ENCODE results near the gene KLHL29. TPM values are rescaled to one million over a fixed set of nuclear protein-coding genes. Genes with fewer than 3 reads are reported as not detected.

KLHL29 gene
- total RNA-seq, 2 experiments from 2014 or later, result 0.15 to 0.21 TPM

- ChIA-PET POLR2A (no interaction called here), CTCF (no interaction called here)
These were observed 210.0 kb downstream of the KLHL29 start for GRCh38 chr2:23595021-23595420.

GRCh38 chr2:23595601-23596251 lies 210.7 kb downstream of the KLHL29 start:
- ChIA-PET CTCF (no interaction called here), POLR2A (no interaction called here)

GRCh38 chr2:23596316-23596885 lies 211.4 kb downstream of the KLHL29 start:
- CTCF ChIA-PET, result interaction anchor here (0.7 kb wide), 1 partner anchor 293 kb away, joined by 3 read pairs; no protein-coding TSS in a partner anchor
- POLR2A ChIA-PET, result no interaction called here

- ChIA-PET POLR2A (no interaction called here), CTCF (no interaction called here)
These were observed 212.7 kb downstream of the KLHL29 start for GRCh38 chr2:23597687-23598086.

- CTCF ChIA-PET, result no interaction called here
- POLR2A ChIA-PET, result no interaction called here
These were observed 214.0 kb downstream of the KLHL29 start for GRCh38 chr2:23599006-23599405.

- ChIA-PET POLR2A (no interaction called here), CTCF (no interaction called here)
These were observed 214.7 kb downstream of the KLHL29 start for GRCh38 chr2:23599667-23600066.

GRCh38 chr2:23600346-23600745 lies 215.4 kb downstream of the KLHL29 start:
- ChIA-PET CTCF (interaction anchor here (1.2 kb wide), 1 partner anchor 8 kb away, joined by 3 read pairs; no protein-coding TSS in a partner anchor), POLR2A (no interaction called here)

- ChIA-PET CTCF (interaction anchor here (1.2 kb wide), 1 partner anchor 9 kb away, joined by 3 read pairs; no protein-coding TSS in a partner anchor), POLR2A (no interaction called here)
These were observed 216.5 kb downstream of the KLHL29 start for GRCh38 chr2:23601301-23601965.

GRCh38 chr2:23602116-23602515 lies 217.1 kb downstream of the KLHL29 start:
- ChIA-PET CTCF (no interaction called here), POLR2A (no interaction called here)

- CTCF ChIA-PET, result no interaction called here
- POLR2A ChIA-PET, result no interaction called here
These were observed 218.2 kb downstream of the KLHL29 start for GRCh38 chr2:23603156-23603555.

GRCh38 chr2:23603581-23603980 lies 218.6 kb downstream of the KLHL29 start:
- ChIA-PET CTCF (no interaction called here), POLR2A (no interaction called here)

- ChIA-PET CTCF (no interaction called here), POLR2A (interaction anchor here (0.6 kb wide), 1 partner anchor 275 kb away, joined by 6 read pairs; no protein-coding TSS in a partner anchor)
These were observed 219.8 kb downstream of the KLHL29 start for GRCh38 chr2:23604731-23605130.

- POLR2A ChIA-PET, result interaction anchor here (0.6 kb wide), 1 partner anchor 275 kb away, joined by 6 read pairs; no protein-coding TSS in a partner anchor
- CTCF ChIA-PET, result no interaction called here
These were observed 220.3 kb downstream of the KLHL29 start for GRCh38 chr2:23605236-23605635.

GRCh38 chr2:23606196-23606595 lies 221.2 kb downstream of the KLHL29 start:
- ChIA-PET CTCF (no interaction called here), POLR2A (no interaction called here)

- ChIA-PET CTCF (no interaction called here), POLR2A (no interaction called here)
These were observed 222.0 kb downstream of the KLHL29 start for GRCh38 chr2:23606968-23607367.

- ChIA-PET CTCF (no interaction called here), POLR2A (no interaction called here)
These were observed 222.9 kb downstream of the KLHL29 start for GRCh38 chr2:23607925-23608324.

GRCh38 chr2:23609254-23609653 lies 224.3 kb downstream of the KLHL29 start:
- CTCF ChIA-PET, result no interaction called here

GRCh38 chr2:23611839-23612238 lies 226.9 kb downstream of the KLHL29 start:
- POLR2A ChIA-PET, result no interaction called here
- CTCF ChIA-PET, result no interaction called here

More at GRCh38 chr2:23609254-23609653, 224.3 kb downstream of the KLHL29 start:
- POLR2A ChIA-PET, result no interaction called here

- ChIA-PET POLR2A (no interaction called here), CTCF (no interaction called here)
These were observed 229.7 kb downstream of the KLHL29 start for GRCh38 chr2:23614701-23615100.

GRCh38 chr2:23615216-23616020 lies 230.4 kb downstream of the KLHL29 start:
- CTCF ChIA-PET, result no interaction called here
- POLR2A ChIA-PET, result no interaction called here

GRCh38 chr2:23616630-23617029 lies 231.7 kb downstream of the KLHL29 start:
- ChIA-PET CTCF (no interaction called here), POLR2A (no interaction called here)

Data from activated CD8-positive, alpha-beta memory T cell treated with anti-CD3 and anti-CD28 coated beads for 36 hours (primary cell).